Mucosa of gallbladder (tissue), 1 donor: ENCODE measurements around the gene AGRP. TPM values are rescaled to one million over a fixed set of nuclear protein-coding genes. Genes with fewer than 3 reads are reported as not detected.
"Not testable (repeated sequence)": the region's sequence is repeated elsewhere in the genome, so short reads cannot be mapped to it uniquely, and the experiment has no call there.

ENCODE experiments used
- DNase-seq: peaks from one replicate; pipeline ENCODE4 v3.0.0-alpha.2; 2020; ENCODE audit warnings: low spot score
- total RNA-seq: library from RNA; stranded (reverse); gene quantifications from one replicate; pipeline ENCODE4 v1.2.1, GENCODE V29; 2021
- donor health status: DM: no; HTN: no; CAD: no.

AGRP gene
- not detected for total RNA-seq

- DNase-seq = no peak
These were observed at the start of gene AGRP for GRCh38 chr16:67483150-67483549. Gene AGRP, minus strand, starts transcription at chr16:67483547. Its CDS starts 149 bp downstream, at chr16:67483398.

GRCh38 chr16:67531247-67531646 is 47.9 kb upstream of the AGRP start:
- DNase-seq = no peak

- DNase-seq = peak; percentile 59
These were observed 46.9 kb upstream of the AGRP start for GRCh38 chr16:67530013-67530939.

GRCh38 chr16:67529582-67530012 is 46.2 kb upstream of the AGRP start:
- DNase-seq = no peak

GRCh38 chr16:67528870-67529581 is 45.7 kb upstream of the AGRP start:
- no peak for DNase-seq

GRCh38 chr16:67528222-67528869 is 45.0 kb upstream of the AGRP start, which contains the start of gene RIPOR1:
Gene RIPOR1, plus strand, starts transcription at chr16:67528829. Its CDS starts 9,618 bp downstream, at chr16:67538447.
- DNase-seq = no peak

GRCh38 chr16:67526149-67526791 is 42.9 kb upstream of the AGRP start:
- no peak for DNase-seq

- no peak for DNase-seq
These were observed 42.0 kb upstream of the AGRP start for GRCh38 chr16:67525176-67525860.

GRCh38 chr16:67521095-67521804 is 37.9 kb upstream of the AGRP start:
- peak; percentile 97 for DNase-seq

GRCh38 chr16:67519242-67519641 is 35.9 kb upstream of the AGRP start:
- no peak for DNase-seq

GRCh38 chr16:67518676-67519075 is 35.3 kb upstream of the AGRP start:
- no peak for DNase-seq

GRCh38 chr16:67517661-67518423 is 34.5 kb upstream of the AGRP start:
- no peak for DNase-seq

GRCh38 chr16:67517155-67517445 is 33.8 kb upstream of the AGRP start:
- no peak for DNase-seq

- no peak for DNase-seq
These were observed 33.2 kb upstream of the AGRP start for GRCh38 chr16:67516296-67517154.

GRCh38 chr16:67514382-67514828 is 31.1 kb upstream of the AGRP start:
- peak; percentile 87 for DNase-seq

GRCh38 chr16:67513892-67514291 is 30.5 kb upstream of the AGRP start:
- DNase-seq = not testable (repeated sequence)

- DNase-seq = no peak
These were observed 25.7 kb upstream of the AGRP start for GRCh38 chr16:67509016-67509415.

GRCh38 chr16:67506468-67506867 is 23.1 kb upstream of the AGRP start:
- DNase-seq = no peak
